Common myeloid progenitor, CD34-positive (primary cell): ENCODE results near the gene P2RX3.

Source experiments
- CTCF ChIA-PET: fragments of 350-600 bp; sonication (Branson Sonifier 250); formaldehyde crosslinking; loops from one replicate; lab custom pipeline; 2021; ENCODE audit warnings: antibody characterized with exemption; lab: Charles Lee
- POLR2A ChIA-PET: fragments of 350-600 bp; sonication (Branson Sonifier 250); formaldehyde crosslinking; loops from one replicate; lab custom pipeline; 2021; ENCODE audit warnings: antibody characterized with exemption; lab: Charles Lee
- DNase-seq, 3 donors: peaks; one replicate each; pipeline versions ENCODE4 v3.0.0 to v3.0.0-alpha.2; 2013
- H3K27ac ChIP-seq, 2 experiments: 1 replicate in 1 of 2; 2 replicates in 1 of 2; pipeline ENCODE4 v1.7.0; 2013; ENCODE audit warnings: inconsistent platforms in 2 of 2, low read length in 2 of 2, mild to moderate bottlenecking in 2 of 2, low read depth in 1 of 2, moderate library complexity in 1 of 2; ENCODE audit not compliant: severe bottlenecking in 2 of 2, insufficient read depth in 1 of 2, poor library complexity in 1 of 2
- H3K27me3 ChIP-seq, 5 experiments: replicated peaks in 2 of 5; 1 replicate in 3 of 5; 2 replicates in 2 of 5; pipeline versions ENCODE4 v1.6.1 to v1.7.0; 2013; ENCODE audit warnings: low read length in 4 of 5, mild to moderate bottlenecking in 2 of 5, moderate library complexity in 2 of 5, inconsistent platforms in 1 of 5; ENCODE audit not compliant: insufficient read depth in 5 of 5, control insufficient read depth in 4 of 5
- H3K36me3 ChIP-seq, 4 experiments: 1 replicate in 2 of 4; 2 replicates in 2 of 4; pipeline versions ENCODE4 v1.6.1 to v1.7.0; 2013; ENCODE audit warnings: low read length in 3 of 4, control low read depth in 1 of 4, mild to moderate bottlenecking in 1 of 4; ENCODE audit not compliant: control insufficient read depth in 4 of 4, insufficient read depth in 4 of 4
- H3K4me1 ChIP-seq, 4 experiments: 1 replicate in 3 of 4; 2 replicates in 1 of 4; pipeline versions ENCODE4 v1.6.1 to v1.7.1; 2013; ENCODE audit warnings: low read length in 3 of 4, mild to moderate bottlenecking in 3 of 4, control low read depth in 1 of 4, inconsistent platforms in 1 of 4, moderate library complexity in 1 of 4; ENCODE audit not compliant: control insufficient read depth in 4 of 4, insufficient read depth in 4 of 4; ENCODE audit errors: control extremely low read depth in 1 of 4
- H3K4me3 ChIP-seq, 7 experiments: 1 replicate in 4 of 7; 2 replicates in 3 of 7; pipeline versions ENCODE4 v1.5.1 to v1.7.0; 2013; ENCODE audit warnings: mild to moderate bottlenecking in 7 of 7, low read length in 6 of 7, moderate library complexity in 6 of 7, inconsistent platforms in 2 of 7, low read depth in 2 of 7, control low read depth in 1 of 7; ENCODE audit not compliant: insufficient read depth in 4 of 7, control insufficient read depth in 1 of 7; ENCODE audit errors: extremely low read depth in 1 of 7
- H3K9me3 ChIP-seq, 5 experiments: 1 replicate in 4 of 5; 2 replicates in 1 of 5; pipeline versions ENCODE4 v1.6.1 to v1.7.1; 2013; ENCODE audit warnings: low read length in 4 of 5, mild to moderate bottlenecking in 2 of 5, inconsistent platforms in 1 of 5, low read depth in 1 of 5, moderate library complexity in 1 of 5; ENCODE audit not compliant: control insufficient read depth in 4 of 5, insufficient read depth in 2 of 5; ENCODE audit errors: control extremely low read depth in 1 of 5
- WGBS: methylation state at CpG from one replicate; pipeline ENCODE4 v1.1.5; 2013; ENCODE audit not compliant: insufficient coverage; 5-methylcytosine and 5-hydroxymethylcytosine counted together

P2RX3 gene

GRCh38 chr11:57321388-57322255, 16.5 kb upstream of the P2RX3 start:
- 83% methylated on average over 3 of the region's 6 CpGs for WGBS
- Histone ChIP-seq H3K4me1 (peaks cover 2 to 42% (median 26%) of the 10 kb centered on the region in 4 experiments), H3K9me3 (no peaks in the 10 kb centered on the region), H3K36me3 (peaks cover 0 to 38% (median 16%) of the 10 kb centered on the region in 4 experiments), H3K27me3 (no peaks in the 10 kb centered on the region), H3K4me3 (no peak overlapping the region), H3K27ac (peak overlapping the region in 1 of 2 experiments; percentile 22)
- DNase-seq: peak in 2 of 3 donors; percentile 21 to 24
- ChIA-PET POLR2A (no interaction called here), CTCF (interaction anchor here (1.1 to 3.2 kb wide), 6 partner anchors 9 to 205 kb away, joined by 3 to 15 read pairs (median 5); partner anchors contain the start of gene SSRP1)

DNA sequence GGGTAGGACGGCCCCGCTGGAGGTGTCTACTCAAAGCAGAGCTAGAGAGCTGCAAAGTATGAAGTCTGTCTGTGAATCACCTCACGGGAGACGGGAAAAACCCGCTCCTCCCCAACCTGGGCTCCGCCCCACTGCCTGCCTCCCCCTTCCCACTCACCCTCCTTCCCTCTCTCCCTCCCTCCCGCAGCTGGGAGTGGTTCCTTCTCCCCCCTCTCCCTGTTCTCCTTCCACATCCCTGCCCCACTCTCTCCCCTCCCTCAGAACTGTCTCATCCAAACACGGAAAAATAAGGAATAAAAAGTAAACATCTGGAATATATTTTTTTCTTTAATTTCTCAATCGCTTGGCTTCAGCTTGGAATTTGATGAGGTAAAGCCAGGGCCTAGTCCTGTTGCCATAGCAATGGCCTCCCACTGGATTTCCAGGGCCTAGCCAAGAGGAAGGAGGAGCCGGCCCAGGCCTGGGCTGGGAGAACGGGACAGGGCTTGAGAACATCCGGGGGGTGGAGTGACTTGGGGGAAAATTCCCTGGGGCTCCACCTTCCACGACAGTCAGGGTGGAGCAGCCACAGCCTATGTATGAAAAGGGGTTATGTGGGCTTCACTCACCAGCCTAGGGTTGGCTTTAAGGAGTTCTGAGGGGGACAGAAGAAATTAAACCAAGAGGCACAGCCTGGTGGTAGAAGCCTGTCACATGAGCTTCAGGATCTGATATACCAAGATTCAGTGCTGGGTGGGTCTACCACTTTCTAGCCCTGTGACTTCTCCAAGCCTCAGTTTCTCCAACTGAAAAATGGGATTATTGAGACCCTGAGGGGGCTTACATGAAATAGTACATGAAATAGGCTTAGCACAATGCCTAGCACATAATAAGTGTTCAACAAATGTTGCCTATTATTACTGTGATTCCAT, 15.6 kb upstream of the P2RX3 start:
- WGBS: 85% methylated on average over 9 of the region's 13 CpGs
- POLR2A ChIA-PET: interaction anchor here (0.6 to 0.8 kb wide), 3 partner anchors 13 to 17 kb away, joined by 3 to 4 read pairs (median 3); partner anchors contain the start of gene SSRP1

DNA sequence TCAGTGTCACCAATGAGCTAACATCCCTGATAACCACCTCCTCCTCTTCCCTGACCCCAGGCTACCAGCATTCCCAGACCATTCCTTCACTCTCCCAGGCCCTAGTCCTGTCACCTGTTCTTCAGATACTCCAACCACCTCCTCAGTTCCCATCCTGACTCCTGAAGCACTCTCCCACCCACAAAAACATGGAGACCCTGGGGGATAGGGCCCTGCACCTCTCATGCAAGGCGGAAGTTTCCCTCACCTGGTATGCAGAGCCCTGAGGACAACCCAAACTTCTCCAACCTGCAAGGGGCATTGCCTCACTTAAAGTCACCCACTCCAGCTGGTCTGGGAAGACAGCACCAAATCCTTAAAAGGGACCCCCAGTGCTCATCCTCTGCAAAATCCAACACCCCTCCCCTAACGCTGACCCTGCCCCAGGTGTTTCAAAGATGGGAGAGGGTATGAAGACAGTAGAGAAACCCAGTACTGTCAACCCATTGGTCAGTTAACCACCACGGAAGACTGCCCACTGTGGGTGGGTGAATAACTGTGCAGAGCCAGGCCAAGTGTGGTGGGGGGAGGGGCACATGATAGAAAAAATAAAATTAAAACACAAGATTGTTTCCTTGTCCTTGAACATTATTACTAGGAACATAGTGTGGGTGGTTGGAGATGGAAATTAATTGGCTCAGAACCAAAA, 14.8 kb upstream of the P2RX3 start:
- 88% methylated on average over 1 of the region's 3 CpGs for WGBS
- H3K27ac ChIP-seq: no peak overlapping the region
- H3K36me3 ChIP-seq: peaks cover 4 to 40% (median 25%) of the 10 kb centered on the region in 4 experiments
- H3K4me3 ChIP-seq: peak overlapping the region in 2 of 7 experiments; percentile 62 to 66
- no peaks in the 10 kb centered on the region for H3K9me3 ChIP-seq
- peaks cover 2 to 37% (median 26%) of the 10 kb centered on the region in 4 experiments for H3K4me1 ChIP-seq
- ChIA-PET POLR2A (interaction anchor here (0.6 to 0.8 kb wide), 3 partner anchors 12 to 18 kb away, joined by 3 to 4 read pairs (median 3); partner anchors contain the start of gene SSRP1), CTCF (interaction anchor here (0.7 to 3.2 kb wide), 2 partner anchors 10 to 11 kb away, joined by 3 to 15 read pairs; no protein-coding TSS in a partner anchor)
- no peaks in the 10 kb centered on the region for H3K27me3 ChIP-seq
- no peak for DNase-seq

More for the DNA sequence above, 15.6 kb upstream of the P2RX3 start:
- Histone ChIP-seq H3K9me3 (no peaks in the 10 kb centered on the region), H3K36me3 (peaks cover 4 to 38% (median 19%) of the 10 kb centered on the region in 4 experiments), H3K27me3 (no peaks in the 10 kb centered on the region), H3K4me1 (peaks cover 2 to 41% (median 26%) of the 10 kb centered on the region in 4 experiments), H3K4me3 (no peak overlapping the region), H3K27ac (peak overlapping the region in 1 of 2 experiments; percentile 22)
- DNase-seq: peak in 1 of 3 donors; percentile 30
- CTCF ChIA-PET: interaction anchor here (0.7 to 3.2 kb wide), 6 partner anchors 10 to 204 kb away, joined by 3 to 15 read pairs (median 5); no protein-coding TSS in a partner anchor

GRCh38 chr11:57323855-57324153, 14.3 kb upstream of the P2RX3 start:
- peaks cover 2 to 36% (median 26%) of the 10 kb centered on the region in 4 experiments for H3K4me1 ChIP-seq
- H3K27me3 ChIP-seq: no peaks in the 10 kb centered on the region
- H3K36me3 ChIP-seq: peaks cover 6 to 42% (median 29%) of the 10 kb centered on the region in 4 experiments
- no peaks in the 10 kb centered on the region for H3K9me3 ChIP-seq
- ChIA-PET CTCF (interaction anchor here (0.7 to 1.7 kb wide), 2 partner anchors 12 to 75 kb away, joined by 3 to 7 read pairs; no protein-coding TSS in a partner anchor), POLR2A (no interaction called here)
- H3K27ac ChIP-seq: peak overlapping the region in 1 of 2 experiments; percentile 14
- peak overlapping the region; percentile 2 to 90 (median 62) for H3K4me3 ChIP-seq
- DNase-seq: no peak
- 66% methylated on average over 9 of the region's 9 CpGs for WGBS

DNA sequence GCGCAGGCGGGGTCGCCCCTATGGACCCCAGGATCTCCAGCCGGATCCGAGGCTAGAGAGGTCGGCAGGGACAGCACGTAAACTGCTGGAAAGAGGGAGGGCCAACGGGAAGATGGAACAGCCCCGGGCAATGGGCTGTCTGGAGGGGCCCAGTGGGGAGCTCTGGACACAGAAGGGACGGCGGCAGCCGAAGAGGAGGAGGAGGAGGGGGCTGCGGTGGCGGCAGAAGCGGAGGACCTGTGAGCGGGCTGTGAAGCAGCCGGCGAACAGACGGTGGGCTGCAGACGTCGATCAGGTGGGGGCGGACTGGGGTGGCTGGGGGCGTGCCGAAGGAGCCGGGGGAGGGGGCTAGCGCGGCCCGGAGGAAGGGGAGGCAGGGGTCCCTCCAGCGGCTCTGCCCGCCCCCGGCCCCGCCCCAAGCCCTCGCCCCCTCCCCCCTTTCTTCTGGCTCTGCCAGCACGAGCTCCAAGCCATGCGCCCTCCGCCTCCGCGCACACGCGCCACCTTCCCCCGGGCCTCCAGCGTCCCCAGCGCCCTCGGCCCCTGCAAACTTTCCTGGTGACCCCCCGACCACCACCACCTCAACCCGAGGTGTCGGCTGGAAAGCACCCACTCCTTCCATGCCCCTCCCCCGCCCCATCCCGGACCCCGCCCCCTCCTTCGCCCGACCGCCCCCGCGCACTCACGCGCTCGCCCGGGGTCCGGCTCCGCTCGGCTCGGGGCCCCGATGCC, 13.8 kb upstream of the P2RX3 start:
- peak overlapping the region; percentile 56 to 90 (median 66) for H3K4me3 ChIP-seq
- ChIA-PET CTCF (interaction anchor here (0.7 to 2.7 kb wide), 5 partner anchors 10 to 75 kb away, joined by 3 to 14 read pairs (median 4); partner anchors contain the start of gene SSRP1), POLR2A (interaction anchor here (1.2 kb wide), 1 partner anchor 11 kb away, joined by 3 read pairs; no protein-coding TSS in a partner anchor)
- peak; percentile 10 to 61 (median 54) for DNase-seq
- H3K27me3 ChIP-seq: no peaks in the 10 kb centered on the region
- 14% methylated on average over 17 of the region's 64 CpGs for WGBS
- peaks cover 2 to 36% (median 26%) of the 10 kb centered on the region in 4 experiments for H3K4me1 ChIP-seq
- H3K27ac ChIP-seq: peak overlapping the region in 1 of 2 experiments; percentile 14
- peaks cover 8 to 44% (median 34%) of the 10 kb centered on the region in 4 experiments for H3K36me3 ChIP-seq
- no peaks in the 10 kb centered on the region for H3K9me3 ChIP-seq
